ENCODE data around the gene CEP85. TPM values are rescaled to one million over a fixed set of nuclear protein-coding genes. Genes with fewer than 3 reads are reported as not detected.

Gene CEP85
- total and polyA plus RNA-seq, 9 of the 15 experiments (the other 6 are each of a cell fraction or from before 2014, with no cell fraction given): 42.1 to 140 (median 92.6) TPM

- TF ChIP-seq ZC3H4 (CRISPR knock-in tag; IDR thresholded peaks at IDR 0.05; ENCODE audit: borderline replicate concordance) (no peak), TAL1 (IDR thresholded peaks at IDR 0.05) (no peak), FOXK2 (conservative IDR thresholded peaks at IDR 0.05 in 1 of 2, IDR thresholded peaks at IDR 0.05 in 1 of 2; ENCODE audit: low read depth in 2 of 2) (peak; percentile 87 to 90), MEIS2 (IDR thresholded peaks at IDR 0.05; ENCODE audit: partially characterized antibody) (peak; percentile 26), ZNF232 (CRISPR knock-in tag; IDR thresholded peaks at IDR 0.05) (no peak), ZNF175 (CRISPR knock-in tag; IDR thresholded peaks at IDR 0.05; ENCODE audit: low read depth) (no peak), PPARD (CRISPR knock-in tag; IDR thresholded peaks at IDR 0.05) (no peak), DLX4 (CRISPR knock-in tag; IDR thresholded peaks at IDR 0.05) (no peak), MAFG (tag; conservative IDR thresholded peaks at IDR 0.05) (peak; percentile 100), NR2C1 (IDR thresholded peaks at IDR 0.05) (0 out of 2 replicates have a peak, but pooled peaks have one; percentile 23), NR2C1 (tag; IDR thresholded peaks at IDR 0.05) (no peak), SIN3A (IDR thresholded peaks at IDR 0.05; ENCODE audit: borderline replicate concordance in 2 of 2, control insufficient read depth in 1 of 2, low read depth in 2 of 2, low read length in 2 of 2) (no peak), C11orf30 (IDR thresholded peaks at IDR 0.05; ENCODE audit: low read depth) (peak; percentile 98), MAFF (IDR thresholded peaks at IDR 0.05; ENCODE audit: low read length) (peak; percentile 98), KHSRP (IDR thresholded peaks at IDR 0.05) (no peak), ZBTB2 (IDR thresholded peaks at IDR 0.05) (no peak), ETV6 (IDR thresholded peaks at IDR 0.05; ENCODE audit: borderline replicate concordance in 1 of 2, low read depth in 2 of 2, low read length in 1 of 2) (no peak), ETV6 (CRISPR knock-in tag; IDR thresholded peaks at IDR 0.05; ENCODE audit: borderline replicate concordance) (no peak), THRA (IDR thresholded peaks at IDR 0.05) (no peak), ZNF143 (CRISPR knock-in tag; IDR thresholded peaks at IDR 0.05) (no peak), NEUROD1 (IDR thresholded peaks at IDR 0.05; ENCODE audit: borderline replicate concordance, low read depth, low read length, partially characterized antibody) (no peak), HMGXB4 (CRISPR knock-in tag; IDR thresholded peaks at IDR 0.05) (no peak), ZNF384 (IDR thresholded peaks at IDR 0.05; ENCODE audit: low read depth, low read length) (no peak), ZNF76 (CRISPR knock-in tag; IDR thresholded peaks at IDR 0.05; ENCODE audit: borderline replicate concordance) (no peak), NFE2 (IDR thresholded peaks at IDR 0.05; ENCODE audit: low read depth) (peak; percentile 100), LEF1 (IDR thresholded peaks at IDR 0.05) (no peak)
Measured at GRCh38 chr1:26237230-26237966, 3.4 kb downstream of the CEP85 start (continued).

Measured in K562 (cell line).